NT2/D1 (cell line): ENCODE results near the gene UGT1A9.
"Not testable (repeated sequence)": the region's sequence is repeated elsewhere in the genome, so short reads cannot be mapped to it uniquely, and the experiment has no call there.

Experiments used
- SUZ12 ChIP-seq: IDR thresholded peaks from 2 replicates; pipeline ENCODE4 v1.6.1; 2011; ENCODE audit not compliant: insufficient read length, insufficient read depth; ENCODE audit errors: extremely low read depth
- YY1 ChIP-seq: IDR thresholded peaks from 2 replicates; pipeline ENCODE4 v1.6.1; 2011; ENCODE audit not compliant: insufficient read length, insufficient read depth
- ZNF274 ChIP-seq: IDR thresholded peaks from 2 replicates; pipeline ENCODE4 v1.6.1; 2011; ENCODE audit warnings: mild to moderate bottlenecking, low read depth, low read length

- not testable (repeated sequence) for TF ChIP-seq ZNF274, YY1, SUZ12
These were observed 74.1 kb downstream of the UGT1A9 start for GRCh38 chr2:233745838-233746237.
